Glomerular visceral epithelial cell (primary cell): ENCODE results near the gene CCDC88C.

ENCODE experiments used
- DNase-seq: peaks from one replicate; pipeline ENCODE4 v3.0.0-alpha.2; 2016; ENCODE audit errors: extremely low spot score

CCDC88C gene

DNA sequence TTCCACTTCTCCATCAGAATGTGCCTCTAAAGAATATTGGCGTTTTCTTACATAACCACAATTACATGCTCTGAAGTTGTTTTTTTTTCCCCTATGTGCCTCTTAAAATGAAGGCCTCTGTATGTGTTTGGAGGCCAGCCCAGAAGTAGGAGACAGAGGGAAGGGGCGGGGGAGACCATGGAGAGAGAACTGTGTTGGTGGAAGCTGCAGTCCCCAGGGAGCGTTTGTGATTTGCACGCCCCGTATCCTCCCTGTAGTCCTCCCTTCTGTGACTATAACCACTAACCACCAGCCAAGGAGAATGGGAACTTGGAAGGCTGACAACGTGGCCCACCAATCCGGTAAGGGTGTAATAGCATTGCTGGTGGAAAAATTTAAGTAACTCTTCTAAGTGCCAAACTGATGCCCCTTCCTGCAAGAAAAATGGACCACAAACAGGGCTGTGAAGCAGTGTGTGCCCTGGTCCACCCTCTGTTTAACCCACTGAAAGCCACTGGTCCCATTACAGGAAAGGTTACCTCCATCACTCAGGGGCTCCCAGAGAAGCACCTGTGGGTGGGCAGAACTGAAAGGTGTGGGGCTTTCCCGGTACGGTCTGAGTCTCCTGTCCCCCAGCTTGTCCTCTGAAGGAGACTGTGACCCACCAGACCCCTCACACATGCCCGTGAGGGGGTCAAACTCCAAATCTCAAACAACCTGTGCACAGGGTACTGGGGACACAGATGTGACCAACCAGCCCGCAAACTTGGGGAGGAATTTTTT, 36.8 kb downstream of the CCDC88C start:
- DNase-seq, result no peak

GRCh38 chr14:91380123-91380522, 37.5 kb downstream of the CCDC88C start:
- no peak for DNase-seq

DNA sequence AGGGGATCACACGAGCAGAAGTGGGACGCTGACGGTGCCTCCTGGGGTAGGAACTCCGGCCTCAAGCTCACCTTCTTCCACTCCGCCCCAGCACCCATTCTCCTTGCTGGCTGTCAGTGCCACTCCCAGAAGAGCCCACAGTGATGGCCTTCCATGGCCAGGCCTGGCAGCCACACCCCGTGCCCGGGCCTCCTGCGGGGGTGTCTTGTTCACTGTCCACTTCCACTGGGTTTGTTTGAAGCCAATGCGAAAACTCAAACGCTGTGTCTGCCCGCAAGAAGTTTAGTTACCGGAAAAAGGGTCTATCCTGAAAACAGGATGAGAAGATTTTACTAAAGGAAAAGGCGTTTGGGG, 38.1 kb downstream of the CCDC88C start:
- no peak for DNase-seq

DNA sequence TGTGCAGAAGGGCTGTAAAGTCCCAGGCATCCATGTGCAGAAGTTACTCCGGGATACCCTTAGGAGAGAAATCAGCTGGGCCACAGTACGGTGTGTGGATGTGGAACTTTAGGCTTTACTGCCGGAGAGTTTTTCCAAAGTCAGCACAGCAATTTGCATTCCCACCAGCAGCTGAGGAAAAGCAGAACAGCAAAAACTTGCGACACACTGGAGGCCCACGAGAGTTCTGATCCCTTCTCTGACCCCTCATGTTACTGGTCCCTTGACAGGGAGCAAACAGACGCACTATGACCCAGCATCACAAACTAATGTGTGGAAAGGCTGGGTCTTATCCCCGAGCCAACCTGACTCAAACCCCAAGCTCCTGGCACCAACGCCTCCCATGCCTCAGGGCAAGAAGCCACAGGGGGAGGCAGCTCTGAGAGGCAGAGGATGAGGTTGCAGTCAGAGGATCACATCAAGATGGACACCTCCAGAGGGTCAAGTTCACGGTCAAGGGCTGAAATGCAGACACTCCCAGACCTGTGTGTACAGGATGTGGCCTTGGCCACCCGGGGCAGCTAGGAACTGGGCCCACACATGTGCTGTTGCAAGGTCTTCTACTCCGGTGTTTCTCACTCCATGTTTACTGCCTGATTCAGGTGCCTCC, 38.6 kb downstream of the CCDC88C start:
- no peak for DNase-seq

DNA sequence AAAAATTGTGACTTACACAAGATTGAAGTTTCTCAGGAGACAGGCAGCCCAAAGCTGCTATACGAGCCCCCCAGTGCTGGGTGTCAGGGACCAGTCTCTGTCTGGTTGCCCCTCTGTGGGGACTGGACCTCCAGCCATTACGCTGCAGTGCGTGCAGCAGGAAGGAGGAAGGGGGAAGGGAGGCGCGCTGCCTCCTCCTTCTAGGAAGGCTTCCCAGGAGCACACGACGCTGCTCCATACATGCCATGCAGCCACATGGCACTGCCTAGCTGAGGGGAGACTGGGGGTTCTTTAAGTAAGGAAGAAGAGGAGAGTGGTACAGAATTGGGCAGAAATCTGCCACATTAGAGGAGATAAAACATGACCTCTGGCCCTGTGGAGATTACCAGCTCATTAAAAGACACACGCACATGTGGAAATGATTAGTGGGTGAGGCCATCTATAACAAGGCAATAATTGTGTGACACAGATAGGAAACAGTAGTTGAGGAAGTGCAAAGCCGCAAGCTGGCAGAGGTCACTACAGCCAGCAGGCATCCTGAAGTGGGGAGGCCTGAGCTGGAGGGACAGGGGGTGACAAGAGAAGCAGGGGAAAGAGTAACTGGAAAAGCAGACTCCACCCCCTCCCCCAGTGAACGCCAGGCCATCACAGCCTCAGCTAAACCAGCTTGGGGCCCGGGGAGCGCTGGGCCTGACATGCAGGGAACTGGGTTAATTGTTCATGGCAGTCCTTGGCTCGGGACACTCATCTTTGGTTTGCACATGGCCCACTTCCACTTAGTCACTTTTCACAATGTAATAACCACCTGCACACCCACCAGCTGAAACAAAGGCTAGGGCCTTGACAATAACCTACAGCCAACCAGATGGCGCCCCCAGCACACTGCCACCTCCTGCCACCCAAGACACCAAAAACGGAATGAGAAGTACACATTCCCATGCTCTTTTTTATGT, 39.6 kb downstream of the CCDC88C start:
- no peak for DNase-seq

GRCh38 chr14:91376547-91377477, 40.8 kb downstream of the CCDC88C start:
- no peak for DNase-seq

- no peak for DNase-seq
Observed at GRCh38 chr14:91375720-91376452, 41.7 kb downstream of the CCDC88C start.

- DNase-seq, result no peak
Observed at GRCh38 chr14:91374879-91375702, 42.5 kb downstream of the CCDC88C start.

- DNase-seq, result no peak
Observed at GRCh38 chr14:91374287-91374878, 43.2 kb downstream of the CCDC88C start.

GRCh38 chr14:91373591-91374254, 43.9 kb downstream of the CCDC88C start:
- peak; percentile 9 for DNase-seq

DNA sequence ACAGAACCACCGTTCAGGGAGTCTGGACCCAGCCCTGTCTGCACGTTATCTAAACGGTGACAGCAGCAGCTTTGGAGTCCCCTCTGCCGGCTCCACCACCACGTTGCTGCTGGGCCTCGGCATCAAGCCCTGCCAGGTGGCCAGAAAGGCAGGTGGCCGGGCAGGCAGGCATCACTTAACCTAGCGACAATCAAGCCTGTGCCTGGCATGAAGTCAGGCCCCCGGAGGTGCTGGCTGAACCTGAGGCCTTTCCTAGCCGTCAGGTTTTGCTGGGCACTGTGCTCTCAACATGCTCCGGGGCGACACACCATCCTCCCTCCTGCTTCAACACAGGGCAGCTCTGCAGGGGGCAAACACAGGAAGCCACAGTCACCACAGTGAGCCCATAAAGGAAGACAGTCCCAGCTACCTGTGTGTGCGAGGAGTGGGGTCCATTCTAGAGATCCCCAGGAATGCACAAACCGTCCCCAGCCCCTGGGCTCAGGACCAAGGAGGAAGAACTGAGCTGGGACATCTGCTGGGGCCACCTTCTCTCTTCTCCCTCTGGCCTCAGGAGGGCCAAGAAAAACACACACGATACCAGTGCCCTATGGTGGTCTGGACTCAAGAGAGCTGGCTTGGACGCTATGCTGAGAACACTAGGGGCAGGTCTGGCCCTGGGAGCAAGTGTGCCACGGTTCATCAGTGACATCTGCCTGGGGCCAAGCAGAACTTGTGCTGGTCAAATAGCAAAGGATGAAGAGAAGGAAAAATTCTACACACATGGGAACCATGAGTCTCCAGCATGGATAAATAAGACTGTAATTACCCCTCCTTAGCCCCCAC, 44.7 kb downstream of the CCDC88C start:
- peak; percentile 27 for DNase-seq

DNA sequence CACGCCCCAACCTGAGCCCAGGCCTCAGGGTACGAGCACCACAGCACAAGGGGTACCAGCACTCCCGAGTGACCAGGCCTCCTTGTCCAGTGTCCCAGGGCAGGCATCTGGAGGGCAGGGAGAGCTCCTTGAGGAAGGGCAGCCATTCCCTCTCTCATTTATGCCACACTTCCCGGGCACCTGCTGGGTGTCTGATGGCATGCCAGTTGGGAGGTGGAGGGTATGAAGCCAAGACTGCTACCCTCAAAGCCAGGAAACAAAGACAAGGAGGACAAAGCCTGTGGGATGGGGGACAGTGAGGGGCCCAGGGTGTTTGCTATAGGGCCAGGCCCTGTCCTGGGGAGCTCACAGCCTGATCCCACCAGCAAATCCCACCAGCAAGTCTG, 45.6 kb downstream of the CCDC88C start:
- DNase-seq, result no peak

- no peak for DNase-seq
Observed at GRCh38 chr14:91371011-91371989, 46.3 kb downstream of the CCDC88C start.

DNA sequence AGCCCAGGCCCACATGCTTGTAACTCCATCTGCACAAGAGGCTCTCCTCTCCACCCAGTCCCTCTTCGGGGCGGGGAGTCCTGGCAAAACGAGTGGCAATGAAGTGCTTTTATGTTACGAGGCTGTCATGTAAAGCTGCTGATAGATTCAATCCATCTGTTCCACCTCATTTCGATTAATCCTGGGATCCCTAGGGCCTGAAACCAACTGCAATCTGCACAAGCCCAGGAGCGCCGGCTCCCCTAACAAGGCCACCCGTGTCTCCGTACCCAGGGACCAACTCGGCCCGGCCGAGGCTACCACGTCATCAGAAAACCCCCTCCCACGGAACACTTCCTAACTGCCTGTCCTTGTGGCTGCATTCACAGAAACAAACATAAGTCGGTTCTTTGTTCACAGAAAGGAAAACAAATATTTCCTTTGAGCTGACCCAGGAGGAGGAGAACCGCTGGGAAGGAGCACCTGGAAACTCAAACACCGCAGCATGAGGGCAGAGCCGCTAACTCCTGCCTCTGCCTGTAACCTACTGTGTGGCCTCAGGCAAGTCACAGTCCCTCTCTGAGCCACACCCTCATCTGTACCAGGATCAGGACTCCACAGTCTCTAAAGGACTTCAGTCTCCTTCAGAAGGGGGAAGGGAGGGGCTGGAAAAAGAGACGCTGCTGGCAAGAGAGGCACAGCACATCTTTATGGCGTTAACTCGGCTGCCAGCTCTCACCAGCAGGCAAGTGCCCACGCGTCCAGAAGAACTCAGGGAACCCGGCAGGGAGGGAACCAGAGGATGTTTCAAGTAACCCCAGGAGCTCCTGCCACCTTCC, 47.8 kb downstream of the CCDC88C start:
- no peak for DNase-seq

GRCh38 chr14:91368776-91369416, 48.7 kb downstream of the CCDC88C start:
- DNase-seq, result no peak
